Measurements from ENCODE around the gene PEX11G. TPM values are rescaled to one million over a fixed set of nuclear protein-coding genes. Genes with fewer than 3 reads are reported as not detected.

The PEX11G gene
- total and polyA plus RNA-seq, 9 of the 15 experiments (the other 6 are each of a cell fraction or from before 2014, with no cell fraction given): 0.07 to 3.2 (median 0.70) TPM; not detected in 1

GRCh38 chr19:7441468-7442146, 47.2 kb downstream of the PEX11G start:
- intact Hi-C loops (cut with micrococcal nuclease): no loop called here
- Histone ChIP-seq H3K9me1 (ENCODE audit: control insufficient read depth, insufficient read depth, low read length) (peaks cover 3% of the 10 kb centered on the region), H3K27ac (ENCODE audit: extremely low read depth, low read depth, low read length) (no peak overlapping the region), H3K9ac (ENCODE audit: insufficient read depth in 1 of 2, low read depth in 2 of 2, low read length in 2 of 2) (peak overlapping the region in 1 of 2 experiments; percentile 52; a peak in 1 of 4 replicates), H2AFZ (ENCODE audit: low read depth, low read length) (no peak overlapping the region), H3K27me3 (ENCODE audit: control insufficient read depth in 2 of 2, insufficient read depth in 2 of 2, low read length in 2 of 2) (no peaks in the 10 kb centered on the region), H3K4me1 (replicated peaks in 1 of 2; ENCODE audit: control insufficient read depth in 2 of 2, insufficient read depth in 2 of 2, low read length in 2 of 2) (peaks cover 2 to 9% of the 10 kb centered on the region in 2 experiments; a peak in 3 of 5 replicates), H3K9me3 (replicated peaks; ENCODE audit: control insufficient read depth, insufficient read depth, low read depth, low read length) (no peaks in the 10 kb centered on the region), H4K20me1 (replicated peaks; ENCODE audit: control insufficient read depth, insufficient read depth, low read length) (no peaks in the 10 kb centered on the region), H3K79me2 (ENCODE audit: control insufficient read depth, insufficient read depth, low read length) (no peaks in the 10 kb centered on the region), H3K4me3 (no peak overlapping the region), H3K4me2 (ENCODE audit: insufficient read depth, low read length) (no peak overlapping the region), H3K36me3 (ENCODE audit: control insufficient read depth, insufficient read depth, low read length) (peaks cover 24% of the 10 kb centered on the region; the same call in 2 of the 3 replicates)
- no peak for DNase-seq (ENCODE audit: extremely low read depth in 1 of 4, low spot score in 3 of 4)
- TF ChIP-seq NEUROD1 (IDR thresholded peaks at IDR 0.05; ENCODE audit: borderline replicate concordance, low read depth, low read length, partially characterized antibody) (no peak), ZNF146 (CRISPR knock-in tag; IDR thresholded peaks at IDR 0.05; ENCODE audit: unreplicated experiment) (no peak), CHD1 (IDR thresholded peaks at IDR 0.05; ENCODE audit: low read length) (no peak), STAT5B (CRISPR knock-in tag; IDR thresholded peaks at IDR 0.05) (no peak), ETV6 (IDR thresholded peaks at IDR 0.05; ENCODE audit: borderline replicate concordance in 1 of 2, low read depth in 2 of 2, low read length in 1 of 2) (no peak), ETV6 (CRISPR knock-in tag; IDR thresholded peaks at IDR 0.05; ENCODE audit: borderline replicate concordance) (no peak), NFYB (IDR thresholded peaks at IDR 0.05; ENCODE audit: extremely low read depth, insufficient read length) (no peak)
- CTCF ChIA-PET (ENCODE audit: low intra/inter-chr PET ratio): no interaction called here
- no TSS peak for BruUV-seq (replicated peaks)
- POLR2A ChIA-PET: no interaction called here
- no peak for ATAC-seq
- FAIRE-seq: no peak
- 82% methylated on average over 17 of the region's 21 CpGs for WGBS (ENCODE audit: insufficient coverage, low coverage, missing lambda C conversion rate)
- in situ Hi-C loops (cut with MboI): no loop called here

All from K562 (cell line).